Left kidney (tissue), 2 donors: ENCODE measurements around the gene SMTNL1. TPM values are rescaled to one million over a fixed set of nuclear protein-coding genes. Genes with fewer than 3 reads are reported as not detected.
"Not testable (repeated sequence)": the region's sequence is repeated elsewhere in the genome, so short reads cannot be mapped to it uniquely, and the experiment has no call there.

ENCODE experiments used
- DNase-seq: peaks from one replicate; pipeline ENCODE4 v3.0.0-alpha.2; 2013
- polyA plus RNA-seq: library from polyadenylated mRNA; unstranded; fragments of 120-200 nt; gene quantifications from one replicate; pipeline ENCODE4 v1.2.1, GENCODE V29; 2013; ENCODE audit not compliant: insufficient read length

Gene SMTNL1
- polyA plus RNA-seq, 1 donor, result 0.47 TPM

GRCh38 chr11:57508341-57509170 is 28.8 kb upstream of the SMTNL1 start:
- DNase-seq, result no peak

- DNase-seq, result no peak
These were observed 25.5 kb upstream of the SMTNL1 start for GRCh38 chr11:57511741-57512430.

GRCh38 chr11:57512646-57513451 is 24.5 kb upstream of the SMTNL1 start:
- DNase-seq, result no peak

- DNase-seq, result no peak
These were observed 24.0 kb upstream of the SMTNL1 start for GRCh38 chr11:57513452-57513795.

- DNase-seq, result peak; percentile 7
These were observed 23.4 kb upstream of the SMTNL1 start for GRCh38 chr11:57513911-57514537.

- DNase-seq, result peak; percentile 38
These were observed 22.7 kb upstream of the SMTNL1 start for GRCh38 chr11:57514538-57515331.

GRCh38 chr11:57515332-57516060 is 21.9 kb upstream of the SMTNL1 start, which contains the start of gene SLC43A1:
SLC43A1 (minus strand) TSS chr11:57515702; CDS start chr11:57514111, 1,591 bp downstream.
- peak; percentile 40 for DNase-seq

GRCh38 chr11:57516061-57516443 is 21.3 kb upstream of the SMTNL1 start:
- no peak for DNase-seq

GRCh38 chr11:57521116-57521515 is 16.3 kb upstream of the SMTNL1 start:
- no peak for DNase-seq

- DNase-seq, result no peak
These were observed 14.0 kb upstream of the SMTNL1 start for GRCh38 chr11:57523419-57523818.

GRCh38 chr11:57527056-57527631 is 10.3 kb upstream of the SMTNL1 start:
- peak; percentile 46 for DNase-seq

GRCh38 chr11:57529012-57529411 is 8.4 kb upstream of the SMTNL1 start:
- DNase-seq, result no peak

GRCh38 chr11:57530215-57530595 is 7.2 kb upstream of the SMTNL1 start:
- DNase-seq, result no peak

GRCh38 chr11:57530596-57531507 is 6.5 kb upstream of the SMTNL1 start, which contains the start of gene TIMM10:
TIMM10 (minus strand) TSS chr11:57530754; CDS start chr11:57530189, 565 bp downstream.
- DNase-seq, result peak; percentile 95

GRCh38 chr11:57534449-57534848 is 2.9 kb upstream of the SMTNL1 start:
- DNase-seq, result not testable (repeated sequence)

- no peak for DNase-seq
These were observed 1.9 kb downstream of the SMTNL1 start for GRCh38 chr11:57539342-57539741.

GRCh38 chr11:57541169-57541568 is 3.8 kb downstream of the SMTNL1 start:
- no peak for DNase-seq

- no peak for DNase-seq
These were observed 5.2 kb downstream of the SMTNL1 start for GRCh38 chr11:57542582-57542981.

- no peak for DNase-seq
These were observed 6.2 kb downstream of the SMTNL1 start for GRCh38 chr11:57543593-57543992.
